Activated CD4-positive, alpha-beta T cell treated with anti-CD3 and anti-CD28 coated beads, Interleukin-2, amount 10 ng/mL, durations not matched to agents 24 days and 14 days (primary cell): ENCODE results near the gene EIF3D. TPM values are rescaled to one million over a fixed set of nuclear protein-coding genes. Genes with fewer than 3 reads are reported as not detected.

Experiments
- total RNA-seq: library from RNA; stranded (reverse); gene quantifications from 2 replicates; pipeline ENCODE4 v1.2.3, GENCODE V29; 2022

The EIF3D gene
- total RNA-seq, 1 donor from 2014 or later: 353 TPM

Other genes starting within 250 kb of the EIF3D start
- gene MYH9, start 141.2 kb downstream of the EIF3D start, total RNA-seq: 625 and 633 TPM in 2 replicates
- gene TXN2, start 47.5 kb downstream of the EIF3D start, total RNA-seq: 96.5 and 98.7 TPM in 2 replicates
- gene FOXRED2, start 22.1 kb downstream of the EIF3D start, total RNA-seq: 25.4 and 26.3 TPM in 2 replicates
- gene CACNG2, start 174.6 kb upstream of the EIF3D start, total RNA-seq: not detected in 2 replicates
- gene IFT27, start 247.0 kb upstream of the EIF3D start, total RNA-seq: 26.3 and 28.5 TPM in 2 replicates